Activated naive CD4-positive, alpha-beta T cell treated with anti-CD3 and anti-CD28 coated beads for 36 hours (primary cell): ENCODE data around the gene GPNMB. TPM values are rescaled to one million over a fixed set of nuclear protein-coding genes. Genes with fewer than 3 reads are reported as not detected.

Experiments used
- total RNA-seq, 2 experiments: library from RNA; stranded (reverse); gene quantifications; one replicate each; pipeline ENCODE4 v1.2.3, GENCODE V29; 2021

Gene GPNMB
- total RNA-seq, 2 experiments from 2014 or later = 0.38 to 0.54 TPM

Other genes starting within 250 kb of the GPNMB start
- gene HYCC1, start 232.6 kb upstream of the GPNMB start, total RNA-seq = 10 to 100 TPM; 19.5 to 19.7 TPM
- 10 to 100 TPM; 24.0 to 26.4 TPM for gene KLHL7, start 141.0 kb upstream of the GPNMB start, total RNA-seq
- gene NUP42, start 64.7 kb upstream of the GPNMB start, total RNA-seq = 10 to 100 TPM; 15.2 to 17.0 TPM
- 100 to 1,000 TPM in 1 of 2 experiments, 10 to 100 TPM in 1; 98.4 to 101 TPM for gene MALSU1, start 52.6 kb downstream of the GPNMB start, total RNA-seq
- under 1 TPM; 0.29 to 0.54 TPM for gene IGF2BP3, start 223.7 kb downstream of the GPNMB start, total RNA-seq